ENCODE data around the gene SAMD9L. TPM values are rescaled to one million over a fixed set of nuclear protein-coding genes. Genes with fewer than 3 reads are reported as not detected.

Gene SAMD9L
- 0.45 to 1.0 TPM (median 0.48 TPM) in 5 replicates for total RNA-seq (2022; extraction: Qiagen RNA extraction)

DNA sequence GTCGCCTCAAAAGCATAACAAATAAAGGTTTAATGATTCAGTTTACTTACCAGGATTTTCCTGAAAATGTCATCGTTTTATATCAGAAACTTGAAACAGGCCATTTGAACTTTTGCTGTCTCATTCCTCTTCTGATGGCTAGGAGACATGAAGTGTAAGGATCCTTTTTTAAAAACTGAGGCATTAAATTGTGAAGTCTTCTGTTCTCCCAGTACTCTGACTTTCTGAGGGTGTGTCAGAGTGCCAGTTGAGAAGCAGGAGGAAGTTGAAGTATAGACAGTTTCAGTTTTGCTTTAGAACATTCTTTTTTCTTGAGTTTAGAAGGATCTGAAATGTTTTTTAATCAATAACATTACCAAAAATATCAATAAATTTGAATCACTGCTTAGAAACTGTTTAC, at the start of gene SAMD9L:
Gene SAMD9L (minus strand): TSS at position 242 of the 400 bp plus-strand sequence. CDS start 12,414 bp downstream, outside the sequence.

DNA sequence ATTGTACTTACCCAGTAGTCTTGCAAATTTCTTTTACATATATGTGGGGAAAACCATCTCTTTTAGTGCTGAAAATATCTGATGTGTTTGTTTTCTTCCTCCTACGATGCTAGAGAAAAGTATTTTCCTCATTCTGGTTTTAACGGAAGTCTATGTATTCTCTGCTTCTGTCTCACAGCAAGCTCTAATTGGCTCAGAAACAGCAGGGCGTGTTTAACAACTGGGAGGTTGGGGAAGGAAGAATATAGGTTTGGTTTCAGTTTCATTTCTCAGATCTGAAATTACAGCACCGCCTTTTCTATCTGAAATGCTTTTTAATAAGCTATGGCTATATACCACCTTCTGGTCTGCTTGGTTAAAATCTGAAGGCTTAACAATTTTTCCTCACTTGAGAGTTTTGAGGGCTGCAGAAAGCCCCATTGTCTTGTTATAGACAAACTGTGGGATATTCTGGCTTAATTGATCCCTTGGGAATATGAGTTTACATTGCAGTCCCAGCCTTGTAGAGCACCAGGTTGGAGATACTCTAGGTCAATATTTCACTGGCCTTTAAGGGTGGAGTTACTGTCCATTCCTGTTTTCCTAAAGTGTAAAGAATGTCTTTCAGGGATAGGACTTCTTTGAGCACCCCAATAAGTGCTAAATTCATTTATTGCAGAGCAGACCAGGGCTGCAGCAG, 30.2 kb downstream of the SAMD9L start, which contains the start of gene SAMD9:
Gene SAMD9 (minus strand): TSS at position 128 of the 679 bp plus-strand sequence. CDS start 11,882 bp downstream, outside the sequence.

Other genes with a start within 250 kb of the SAMD9L start
- 2.5 to 4.9 TPM (median 3.9 TPM) in 5 replicates for gene SAMD9, start 30.4 kb downstream of the SAMD9L start, total RNA-seq (2022; extraction: Qiagen RNA extraction)
- 0.14 TPM in 1 of 5 replicates, not detected in the others for gene HEPACAM2, start 78.1 kb upstream of the SAMD9L start, total RNA-seq (2022; extraction: Qiagen RNA extraction)
- gene VPS50, start 84.0 kb upstream of the SAMD9L start, total RNA-seq (2022; extraction: Qiagen RNA extraction), result 5.6 to 7.3 TPM (median 6.4 TPM) in 5 replicates